ENCODE measurements around the gene NANP.

- TF ChIP-seq, protein P1, sequence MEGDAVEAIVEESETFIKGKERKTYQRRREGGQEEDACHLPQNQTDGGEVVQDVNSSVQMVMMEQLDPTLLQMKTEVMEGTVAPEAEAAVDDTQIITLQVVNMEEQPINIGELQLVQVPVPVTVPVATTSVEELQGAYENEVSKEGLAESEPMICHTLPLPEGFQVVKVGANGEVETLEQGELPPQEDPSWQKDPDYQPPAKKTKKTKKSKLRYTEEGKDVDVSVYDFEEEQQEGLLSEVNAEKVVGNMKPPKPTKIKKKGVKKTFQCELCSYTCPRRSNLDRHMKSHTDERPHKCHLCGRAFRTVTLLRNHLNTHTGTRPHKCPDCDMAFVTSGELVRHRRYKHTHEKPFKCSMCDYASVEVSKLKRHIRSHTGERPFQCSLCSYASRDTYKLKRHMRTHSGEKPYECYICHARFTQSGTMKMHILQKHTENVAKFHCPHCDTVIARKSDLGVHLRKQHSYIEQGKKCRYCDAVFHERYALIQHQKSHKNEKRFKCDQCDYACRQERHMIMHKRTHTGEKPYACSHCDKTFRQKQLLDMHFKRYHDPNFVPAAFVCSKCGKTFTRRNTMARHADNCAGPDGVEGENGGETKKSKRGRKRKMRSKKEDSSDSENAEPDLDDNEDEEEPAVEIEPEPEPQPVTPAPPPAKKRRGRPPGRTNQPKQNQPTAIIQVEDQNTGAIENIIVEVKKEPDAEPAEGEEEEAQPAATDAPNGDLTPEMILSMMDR (conservative IDR thresholded peaks at IDR 0.05; ENCODE audit: low read depth, low read length), result no peak
- TF ChIP-seq RCOR1 (IDR thresholded peaks at IDR 0.05; ENCODE audit: insufficient replicate concordance, low read length), result no peak
- TF ChIP-seq CEBPB (IDR thresholded peaks at IDR 0.05; ENCODE audit: low read depth, low read length), result no peak
- no peak for TF ChIP-seq MAFK (IDR thresholded peaks at IDR 0.05; ENCODE audit: low read depth, low read length)
- no peak for TF ChIP-seq POLR2A (IDR thresholded peaks at IDR 0.05; ENCODE audit: low read depth, low read length)
- no peak for TF ChIP-seq RFX5 (IDR thresholded peaks at IDR 0.05; ENCODE audit: low read depth, low read length)
- no peak for TF ChIP-seq NFE2L2 (IDR thresholded peaks at IDR 0.05; ENCODE audit: low read depth, low read length)
These were observed 44.6 kb upstream of the NANP start for GRCh38 chr20:25668446-25668845.
